Measurements from ENCODE around the gene TMEM45A. TPM values are rescaled to one million over a fixed set of nuclear protein-coding genes. Genes with fewer than 3 reads are reported as not detected.

Gene TMEM45A
- total and polyA plus RNA-seq, 2 donors (not counting 3 experiments of a cell fraction or from before 2014, with no cell fraction given) = 5.6 to 8.6 TPM

GRCh38 chr3:100526613-100527346, 34.4 kb downstream of the TMEM45A start:
- TF ChIP-seq JUN (IDR thresholded peaks at IDR 0.05; ENCODE audit: borderline replicate concordance, insufficient read depth, insufficient read length, low read depth) (no peak), EZH2 (IDR thresholded peaks at IDR 0.05; ENCODE audit: borderline replicate concordance, low read depth, low read length, severe bottlenecking) (no peak), POLR2A (IDR thresholded peaks at IDR 0.05; ENCODE audit: low read depth, low read length) (no peak), MYC (IDR thresholded peaks at IDR 0.05; ENCODE audit: low read depth, low read length) (no peak), CTCF (IDR thresholded peaks at IDR 0.05; ENCODE audit: extremely low read depth in 1 of 2, insufficient read depth in 1 of 2, low read depth in 1 of 2, low read length in 2 of 2) (no peak), MAX (IDR thresholded peaks at IDR 0.05; ENCODE audit: insufficient read depth, insufficient read length) (no peak), GATA2 (IDR thresholded peaks at IDR 0.05; ENCODE audit: insufficient read depth, insufficient read length, low read depth, low read length) (no peak), FOS (IDR thresholded peaks at IDR 0.05; ENCODE audit: borderline replicate concordance, insufficient read depth, low read length) (no peak), POLR2AphosphoS5 (IDR thresholded peaks at IDR 0.05; ENCODE audit: insufficient read depth, low read depth, low read length) (no peak)
- CTCF ChIA-PET = interaction anchor here (1.2 kb wide), 1 partner anchor 64 kb away, joined by 4 read pairs; no protein-coding TSS in a partner anchor
- H3K79me2 ChIP-seq (ENCODE audit: control insufficient read depth, insufficient read depth, low read length) = no peaks in the 10 kb centered on the region
- H3K9me1 ChIP-seq (replicated peaks; ENCODE audit: control insufficient read depth, extremely low read depth, insufficient read depth, low read length) = no peaks in the 10 kb centered on the region
- no peaks in the 10 kb centered on the region for H3K4me1 ChIP-seq (ENCODE audit: control insufficient read depth, extremely low read depth, insufficient read depth, low read length)
- no peak overlapping the region for H3K4me3 ChIP-seq (replicated peaks in 1 of 3; ENCODE audit: insufficient read depth in 1 of 3, low read depth in 1 of 3, low read length in 3 of 3)
- H3K36me3 ChIP-seq (ENCODE audit: control insufficient read depth in 2 of 2, extremely low read depth in 1 of 2, insufficient read depth in 2 of 2, low read length in 2 of 2) = no peaks in the 10 kb centered on the region
- no peak overlapping the region for H2AFZ ChIP-seq (ENCODE audit: low read depth, low read length)
- H3K27me3 ChIP-seq (ENCODE audit: control insufficient read depth in 2 of 2, insufficient read depth in 2 of 2, low read length in 2 of 2) = peaks cover 0 to 2% of the 10 kb centered on the region in 2 experiments
- BruUV-seq (replicated peaks) = no TSS peak
- no peak overlapping the region for H3K27ac ChIP-seq (ENCODE audit: insufficient read depth, low read depth, low read length)
- intact Hi-C loops (cut with micrococcal nuclease) = no loop called here
- dilution Hi-C loops (cut with MboI; ENCODE audit: extremely low pct_ligation_motif_present, low sequenced_read_pairs) = no loop called here
- no peaks in the 10 kb centered on the region for H3K9me3 ChIP-seq (replicated peaks; ENCODE audit: control insufficient read depth, insufficient read depth, low read length)
- no peak overlapping the region for H3K9ac ChIP-seq (replicated peaks; ENCODE audit: extremely low read depth, insufficient read depth, low read length)
- POLR2A ChIA-PET = no interaction called here
- H3K4me2 ChIP-seq (ENCODE audit: insufficient read depth, low read length) = no peak overlapping the region
- FAIRE-seq (no peak), DNase-seq (ENCODE audit: low read depth, low spot score) (no peak)
- H4K20me1 ChIP-seq (replicated peaks; ENCODE audit: control insufficient read depth, extremely low read depth, insufficient read depth, low read length) = no peaks in the 10 kb centered on the region
